HL-60 (cell line): ENCODE data around the gene AKAP13.

Experiments used
- DNase-seq, 2 experiments: peaks; one replicate each; pipeline ENCODE4 v3.0.0-alpha.2; 2010 to 2020; ENCODE audit warnings: low read depth in 1 of 2, low spot score in 1 of 2
- H3K27ac ChIP-seq: fragments of 250-450 bp; sonication (Bioruptor Pico); replicated peaks from 2 replicates; pipeline ENCODE4 v1.5.1; 2020; ENCODE audit warnings: mild to moderate bottlenecking, moderate library complexity
- H3K27me3 ChIP-seq: fragments of 250-450 bp; sonication (Bioruptor Pico); 2 replicates; pipeline ENCODE4 v1.5.1; 2021; ENCODE audit warnings: mild to moderate bottlenecking, moderate library complexity; ENCODE audit not compliant: insufficient read depth, poor library complexity, severe bottlenecking
- H3K4me3 ChIP-seq: replicated peaks from 2 replicates; pipeline ENCODE4 v1.5.1; 2011; ENCODE audit warnings: mild to moderate bottlenecking, control low read depth, low read length; ENCODE audit not compliant: insufficient read depth
- GABPA ChIP-seq: IDR thresholded peaks from 2 replicates; pipeline ENCODE4 v1.6.1; 2012; ENCODE audit warnings: low read depth
- POLR2AphosphoS5 ChIP-seq: IDR thresholded peaks from 2 replicates; pipeline ENCODE4 v1.6.1; 2012; ENCODE audit warnings: low read depth
- REST ChIP-seq: IDR thresholded peaks from 2 replicates; pipeline ENCODE4 v1.6.1; 2012; ENCODE audit warnings: low read depth; ENCODE audit not compliant: insufficient replicate concordance
- SPI1 ChIP-seq: IDR thresholded peaks from 2 replicates; pipeline ENCODE4 v1.6.1; 2012; ENCODE audit warnings: low read depth, mild to moderate bottlenecking, borderline replicate concordance
- TF ChIP-seq, protein P1 (sequence below): IDR thresholded peaks from one replicate; pipeline ENCODE4 v1.5.1; 2011; ENCODE audit warnings: low read length, control low read depth, inconsistent platforms; ENCODE audit not compliant: insufficient read depth

Gene AKAP13

DNA sequence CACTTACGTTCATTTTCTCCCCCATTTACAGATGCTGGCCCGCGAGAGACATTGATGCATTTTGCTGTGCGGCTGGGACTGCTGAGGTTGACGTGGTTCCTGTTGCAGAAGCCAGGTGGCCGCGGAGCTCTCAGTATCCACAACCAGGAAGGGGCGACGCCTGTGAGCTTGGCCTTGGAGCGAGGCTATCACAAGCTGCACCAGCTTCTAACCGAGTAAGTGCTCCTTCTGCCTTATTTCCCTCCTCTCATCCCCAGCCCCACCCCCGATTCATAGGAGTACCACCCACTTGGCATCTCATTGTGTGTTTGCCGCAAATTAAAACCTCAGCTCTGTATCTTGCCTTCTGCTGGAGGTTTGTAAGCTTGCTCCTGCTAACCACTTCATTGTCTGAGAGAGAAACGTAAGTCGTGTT lies 163.3 kb downstream of the AKAP13 start:
- Histone ChIP-seq H3K27me3 (no peaks in the 10 kb centered on the region), H3K27ac (peak overlapping the region; percentile 86), H3K4me3 (peak overlapping the region; percentile 44)
- TF ChIP-seq REST (no peak), GABPA (no peak), SPI1 (no peak), POLR2AphosphoS5 (no peak)
- TF ChIP-seq, protein P1, sequence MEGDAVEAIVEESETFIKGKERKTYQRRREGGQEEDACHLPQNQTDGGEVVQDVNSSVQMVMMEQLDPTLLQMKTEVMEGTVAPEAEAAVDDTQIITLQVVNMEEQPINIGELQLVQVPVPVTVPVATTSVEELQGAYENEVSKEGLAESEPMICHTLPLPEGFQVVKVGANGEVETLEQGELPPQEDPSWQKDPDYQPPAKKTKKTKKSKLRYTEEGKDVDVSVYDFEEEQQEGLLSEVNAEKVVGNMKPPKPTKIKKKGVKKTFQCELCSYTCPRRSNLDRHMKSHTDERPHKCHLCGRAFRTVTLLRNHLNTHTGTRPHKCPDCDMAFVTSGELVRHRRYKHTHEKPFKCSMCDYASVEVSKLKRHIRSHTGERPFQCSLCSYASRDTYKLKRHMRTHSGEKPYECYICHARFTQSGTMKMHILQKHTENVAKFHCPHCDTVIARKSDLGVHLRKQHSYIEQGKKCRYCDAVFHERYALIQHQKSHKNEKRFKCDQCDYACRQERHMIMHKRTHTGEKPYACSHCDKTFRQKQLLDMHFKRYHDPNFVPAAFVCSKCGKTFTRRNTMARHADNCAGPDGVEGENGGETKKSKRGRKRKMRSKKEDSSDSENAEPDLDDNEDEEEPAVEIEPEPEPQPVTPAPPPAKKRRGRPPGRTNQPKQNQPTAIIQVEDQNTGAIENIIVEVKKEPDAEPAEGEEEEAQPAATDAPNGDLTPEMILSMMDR, result no peak
- peak; percentile 77 to 80 for DNase-seq

DNA sequence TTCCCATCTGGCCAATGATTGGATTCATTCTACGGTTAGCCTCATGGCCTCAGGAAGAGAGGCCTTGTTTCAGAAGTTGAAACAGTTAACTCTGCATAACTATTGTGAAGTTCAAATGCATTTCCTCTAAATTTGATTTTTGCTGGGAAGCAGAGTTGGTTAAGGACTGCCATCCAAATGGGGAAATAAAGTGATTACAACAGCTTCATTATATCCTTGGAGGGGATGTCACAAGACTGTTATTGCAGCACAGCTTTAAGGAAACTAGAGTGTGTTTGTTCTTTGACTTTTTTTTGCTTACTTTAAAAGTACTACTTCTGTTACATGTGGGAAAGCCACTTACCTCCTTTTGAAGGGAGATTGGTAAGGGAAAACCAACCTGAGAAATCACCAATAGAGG lies 164.8 kb downstream of the AKAP13 start:
- peak; percentile 43; the same call in 1 of the 2 replicates for TF ChIP-seq POLR2AphosphoS5
- TF ChIP-seq SPI1, result peak; percentile 62; the same call in 1 of the 2 replicates
- 0 out of 2 replicates have a peak, but pooled peaks have one; percentile 16 for TF ChIP-seq GABPA
- TF ChIP-seq, protein P1, result no peak
- H3K4me3 ChIP-seq, result peak overlapping the region; percentile 23
- H3K27me3 ChIP-seq, result no peaks in the 10 kb centered on the region
- peak overlapping the region; percentile 86 for H3K27ac ChIP-seq
- peak; percentile 72 to 85 for DNase-seq

DNA sequence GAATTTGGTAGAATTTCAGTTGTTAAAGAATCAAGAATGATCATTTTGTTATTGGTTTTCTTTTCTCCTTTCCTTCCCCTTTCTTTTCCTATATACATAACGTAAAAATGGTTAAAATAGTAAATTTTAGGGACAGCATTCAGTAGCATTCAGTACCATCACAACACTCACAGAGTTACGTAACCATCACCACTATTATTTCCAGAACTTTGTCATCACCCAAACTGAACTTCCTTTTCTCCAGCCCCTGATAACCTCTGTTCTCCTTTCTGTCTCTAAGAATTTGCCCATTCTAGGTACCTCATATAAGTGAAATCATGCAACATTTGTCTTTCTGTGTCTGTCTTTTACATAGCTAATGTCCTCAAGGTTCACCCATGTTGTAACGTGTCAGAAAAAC lies 165.3 kb downstream of the AKAP13 start:
- TF ChIP-seq SPI1 (peak; percentile 66; the same call in 1 of the 2 replicates), GABPA (no peak)
- DNase-seq, result peak; percentile 63 to 91
- Histone ChIP-seq H3K27ac (peak overlapping the region; percentile 86), H3K27me3 (no peaks in the 10 kb centered on the region), H3K4me3 (peak overlapping the region; percentile 23)

- TF ChIP-seq REST, result no peak
- TF ChIP-seq GABPA, result no peak
- TF ChIP-seq, protein P1, result no peak
- TF ChIP-seq POLR2AphosphoS5, result no peak
- TF ChIP-seq SPI1, result no peak
- no peak for DNase-seq
- H3K27me3 ChIP-seq, result no peaks in the 10 kb centered on the region
- H3K4me3 ChIP-seq, result no peak overlapping the region
- peak overlapping the region; percentile 25 for H3K27ac ChIP-seq
These were observed 167.0 kb downstream of the AKAP13 start for GRCh38 chr15:85547386-85547785.
